OCI-LY1 (cell line): Measurements from ENCODE around the gene CACNA1C.

Experiments
- CTCF ChIP-seq: fragments of 200-600 bp; sonication (generic), shearing (Covaris generic); IDR thresholded peaks from 2 replicates; pipeline ENCODE4 v1.5.1; 2017; ENCODE audit warnings: mild to moderate bottlenecking, antibody characterized with exemption, low read length, moderate library complexity, mixed read lengths
- EZH2 ChIP-seq: fragments of 200-600 bp; sonication (generic), shearing (Covaris generic); IDR thresholded peaks from 2 replicates; pipeline ENCODE4 v1.8.0; 2017; ENCODE audit warnings: borderline replicate concordance, mixed run types, mild to moderate bottlenecking, antibody characterized with exemption, low read length, moderate library complexity, mixed read lengths

- TF ChIP-seq CTCF (no peak), EZH2 (no peak)
Measured at GRCh38 chr12:2227360-2227759, 174.6 kb downstream of the CACNA1C start.
